GM21515 (cell line): Measurements from ENCODE around the gene PLA2G4D.

Source experiments
- ATAC-seq: cut with Tn5 transposase; IDR thresholded peaks from one replicate; pipeline ENCODE4 v1.9.1; 2021; ENCODE audit not compliant: unreplicated experiment

Gene PLA2G4D

DNA sequence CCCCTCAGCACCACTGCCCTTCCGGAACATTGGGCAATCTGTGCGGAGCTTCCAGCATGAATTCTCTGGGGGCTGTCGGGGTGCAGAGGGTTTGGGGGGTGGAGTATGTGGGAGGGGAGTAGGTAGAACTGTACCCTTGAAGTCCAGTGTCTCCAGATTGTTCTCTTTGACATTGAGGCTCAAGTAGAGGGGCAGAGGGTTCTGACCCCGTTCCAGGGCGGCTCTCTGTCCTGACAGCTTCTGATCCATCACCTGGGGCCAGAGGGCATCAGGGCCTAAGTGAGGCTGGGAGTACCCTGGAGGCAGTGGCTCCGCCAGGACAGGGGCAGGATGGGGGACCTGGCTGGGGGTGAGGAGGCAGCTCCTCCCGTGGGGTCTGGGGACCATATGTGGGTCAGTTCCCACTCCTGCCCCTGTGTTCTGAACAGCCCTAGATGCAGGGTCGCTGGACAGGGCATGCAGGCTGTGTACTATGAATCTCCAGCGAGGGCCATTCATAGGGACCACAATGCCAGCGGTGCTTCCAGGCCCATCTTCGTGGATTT lies 22.1 kb downstream of the PLA2G4D start:
- ATAC-seq, result no peak

DNA sequence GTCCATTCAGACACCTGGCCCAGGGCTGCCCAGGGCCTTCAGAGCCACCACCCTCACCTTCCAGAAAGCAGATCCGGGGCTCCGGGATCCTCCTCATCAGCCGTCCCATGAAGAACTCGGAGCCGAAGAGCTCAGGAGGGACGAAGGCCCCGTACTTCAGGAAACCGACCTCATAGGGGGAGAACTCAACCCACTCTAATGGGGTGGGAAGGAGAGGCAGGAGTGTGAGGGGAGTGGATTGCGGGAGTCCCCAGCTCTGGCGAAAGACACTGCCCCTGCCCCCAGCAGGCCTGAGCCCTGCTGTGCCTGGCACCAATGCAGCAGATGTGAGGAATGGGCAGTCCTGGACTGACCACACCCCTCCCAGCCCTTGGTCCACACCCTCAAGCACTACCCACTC lies 22.6 kb downstream of the PLA2G4D start:
- no peak for ATAC-seq

DNA sequence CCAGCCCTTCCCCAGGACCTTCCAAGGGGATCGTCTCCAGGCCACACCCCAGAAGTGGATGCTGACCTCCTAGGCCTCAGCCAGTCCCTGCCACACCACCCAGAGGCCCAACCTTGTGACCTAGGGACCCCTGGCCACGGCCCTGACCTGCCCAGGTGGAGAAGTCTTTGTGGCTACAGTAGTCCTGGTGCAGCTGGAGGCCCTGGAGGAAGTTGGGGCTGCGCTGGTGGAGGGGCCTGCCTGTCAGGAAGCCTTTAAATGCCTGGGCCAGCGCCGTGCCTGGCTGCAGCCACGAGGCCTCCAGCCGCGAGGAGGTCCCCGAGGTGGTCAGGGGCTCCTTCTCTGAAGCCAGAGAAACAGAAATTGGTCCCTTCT lies 23.4 kb downstream of the PLA2G4D start:
- no peak for ATAC-seq

DNA sequence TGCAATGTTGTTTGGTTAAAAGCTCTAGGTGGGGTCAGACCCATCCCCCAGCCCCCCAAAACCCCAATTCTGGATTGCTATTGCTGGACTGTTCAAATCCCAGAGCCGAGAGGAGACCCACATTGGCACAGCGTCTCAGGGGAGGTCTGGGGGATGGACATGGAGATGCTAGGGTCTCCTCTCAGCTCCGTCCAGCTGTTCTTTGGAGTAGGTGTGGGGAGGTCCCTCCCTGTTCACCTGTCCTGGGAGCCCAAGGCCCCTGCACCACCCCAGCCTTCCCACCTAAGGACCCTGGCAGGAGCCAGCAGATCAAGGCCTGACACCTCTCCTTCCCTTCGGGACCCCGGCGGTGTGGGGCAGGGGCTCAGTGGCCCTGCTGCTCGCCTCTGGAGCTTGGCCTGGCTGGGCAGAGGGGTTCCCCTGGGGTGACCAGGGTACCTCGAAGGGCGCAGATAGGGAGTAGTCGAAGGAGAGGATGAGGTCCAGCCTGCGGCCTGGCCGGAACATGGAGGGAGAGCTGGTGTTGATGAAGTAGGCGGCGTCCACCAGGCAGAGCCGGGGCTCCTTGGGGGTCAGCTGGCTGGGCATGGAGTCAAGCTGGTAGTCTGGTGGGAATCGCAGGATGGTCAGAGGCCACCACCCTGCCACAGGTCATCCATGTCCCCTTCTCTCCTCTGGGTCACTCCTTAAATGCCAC lies 23.9 kb downstream of the PLA2G4D start:
- ATAC-seq, result no peak

DNA sequence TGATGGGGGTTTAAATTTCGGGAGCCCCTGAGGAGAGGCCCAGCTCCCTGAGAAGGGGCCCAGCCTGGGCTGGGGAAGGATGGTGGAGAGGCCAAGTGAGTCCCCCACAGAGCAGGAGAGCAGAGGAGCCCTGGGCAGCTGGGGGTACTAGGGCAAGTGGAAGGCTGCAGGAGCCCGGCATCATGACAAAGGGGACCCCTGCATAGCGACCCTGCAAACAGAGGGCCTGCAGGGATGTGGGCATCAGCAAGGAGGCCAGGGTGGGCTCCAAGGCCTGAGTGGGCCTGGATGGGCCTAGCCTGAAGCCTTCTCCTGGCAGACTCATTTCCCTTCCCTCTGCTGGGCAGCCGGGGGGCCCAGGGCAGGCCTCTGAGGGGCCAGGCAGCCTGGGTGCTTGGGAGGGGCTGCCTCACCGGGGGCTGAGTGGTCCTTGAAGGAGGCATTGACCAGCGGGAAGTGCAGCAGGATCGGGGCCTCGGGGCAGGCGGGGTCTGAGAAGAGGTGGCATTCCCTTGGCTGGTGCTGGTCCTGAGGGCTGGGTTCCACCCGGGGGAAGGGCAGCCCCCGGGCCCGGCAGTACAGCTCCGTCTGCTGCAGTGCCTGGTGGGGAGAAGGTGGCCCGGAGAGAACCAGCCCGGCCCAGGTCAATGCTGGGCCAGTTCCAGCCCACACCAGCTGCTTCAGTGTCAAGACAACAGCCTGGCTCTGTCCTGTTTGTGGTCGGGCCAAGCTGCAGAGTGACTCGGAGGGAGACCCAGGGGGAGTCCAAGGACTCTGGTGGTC lies 24.7 kb downstream of the PLA2G4D start:
- no peak for ATAC-seq

DNA sequence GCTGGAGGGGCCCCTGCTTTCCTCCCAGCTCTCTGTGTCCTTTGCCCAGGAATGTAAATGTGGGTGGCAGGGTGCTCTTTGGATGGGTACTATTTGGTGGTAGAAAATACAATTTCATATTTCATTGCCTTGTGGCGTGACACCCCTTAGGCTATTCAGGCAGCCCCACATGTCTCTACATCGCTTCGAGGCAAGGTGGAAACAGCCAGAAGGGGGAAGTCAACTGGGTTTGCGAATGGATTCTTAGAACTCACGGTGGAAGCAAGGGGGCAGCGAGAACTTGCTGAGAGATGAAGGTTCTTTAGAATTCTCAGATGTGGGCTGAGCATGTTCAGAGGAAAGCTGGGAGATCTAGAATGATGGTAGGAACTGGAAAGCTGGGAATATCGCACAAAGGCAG lies 25.3 kb downstream of the PLA2G4D start:
- ATAC-seq, result no peak

DNA sequence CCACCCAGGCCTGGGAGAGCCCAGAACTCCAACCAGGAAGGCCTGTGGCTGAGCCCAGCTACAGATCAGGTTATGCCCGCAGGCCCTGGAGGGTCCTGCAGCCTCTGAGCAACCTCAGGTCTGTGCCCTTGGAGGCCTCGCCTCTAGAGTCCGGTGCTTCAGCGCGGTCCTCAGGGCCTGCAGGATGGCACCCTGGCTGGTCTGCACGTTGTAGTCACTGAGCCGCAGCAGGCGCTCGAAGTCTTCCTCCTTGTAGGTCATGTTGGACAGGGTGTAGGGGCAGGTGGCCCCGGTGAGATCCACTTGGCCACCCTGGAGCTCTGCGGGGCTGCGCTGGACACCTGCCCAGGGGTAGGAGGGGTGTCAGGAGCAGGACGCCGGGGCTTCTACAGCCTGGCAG lies 25.8 kb downstream of the PLA2G4D start:
- ATAC-seq, result no peak

DNA sequence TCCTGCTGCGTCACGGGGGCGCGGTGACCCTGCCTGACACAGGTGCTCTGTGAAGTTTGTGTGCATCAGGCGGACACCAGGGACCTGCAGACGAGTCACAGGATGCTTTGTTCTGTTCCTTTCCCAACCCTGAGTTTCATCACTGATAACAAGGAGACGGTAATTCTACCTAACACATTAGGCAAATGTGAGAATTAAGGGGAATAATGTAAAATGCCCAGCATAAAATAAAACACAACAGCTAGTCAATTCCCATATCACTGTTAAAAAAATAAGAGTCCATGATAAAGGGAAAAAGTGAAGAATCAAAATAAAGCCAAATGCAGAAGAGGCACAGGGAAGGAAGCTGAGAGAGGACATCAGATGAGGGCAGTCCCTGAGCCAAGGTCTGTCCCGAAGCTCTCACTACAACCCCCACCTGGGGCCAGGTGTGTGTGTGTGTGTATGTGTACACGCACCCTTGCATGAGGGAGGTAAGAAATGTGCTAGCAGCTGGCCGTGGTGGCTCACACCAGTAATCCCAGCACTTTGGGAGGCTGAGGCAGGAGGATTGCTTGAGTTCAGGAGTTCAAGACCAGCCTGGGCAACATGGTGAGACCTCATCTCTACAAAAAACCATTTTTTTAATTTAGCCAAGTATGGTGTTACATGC lies 27.5 kb downstream of the PLA2G4D start:
- no peak for ATAC-seq

DNA sequence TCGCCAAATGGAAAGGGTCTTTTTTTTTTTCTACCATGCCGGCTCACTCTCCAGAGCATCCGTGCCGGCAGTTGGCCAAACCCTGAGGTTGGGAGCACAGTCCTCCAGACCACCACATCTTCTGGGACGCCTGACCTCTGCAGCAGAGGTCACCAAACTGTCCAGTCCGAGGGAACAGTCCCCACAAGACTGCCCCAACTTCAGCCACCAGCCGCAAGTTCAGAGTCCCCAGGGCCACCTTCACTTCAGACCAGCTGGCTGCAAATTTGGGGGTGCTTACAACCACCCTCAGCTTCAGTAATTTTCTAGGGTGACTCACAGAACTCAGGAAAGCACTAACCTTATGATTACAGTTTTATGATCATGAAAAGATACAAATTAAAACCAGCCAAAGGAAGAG lies 28.9 kb downstream of the PLA2G4D start:
- ATAC-seq, result no peak

DNA sequence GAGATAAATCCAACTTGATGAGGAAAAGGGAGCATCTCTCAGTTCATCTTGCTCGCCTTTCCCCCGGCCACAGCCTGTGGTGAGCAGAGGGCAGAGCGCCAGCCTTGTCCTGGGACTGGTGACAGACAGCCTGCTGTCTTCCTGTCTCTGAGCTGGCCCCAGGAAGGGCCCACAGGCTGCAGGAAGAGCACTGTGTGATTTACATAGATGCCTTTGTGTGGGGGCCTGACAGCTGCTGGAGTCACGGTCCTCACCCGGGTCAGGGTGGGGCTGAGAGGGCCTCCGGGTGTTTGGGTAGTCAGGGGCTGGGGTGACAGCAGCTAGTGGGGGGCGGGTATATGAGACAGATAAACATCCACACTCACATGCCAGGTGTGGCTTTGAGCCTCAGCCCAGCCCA lies 29.3 kb downstream of the PLA2G4D start:
- ATAC-seq, result no peak

DNA sequence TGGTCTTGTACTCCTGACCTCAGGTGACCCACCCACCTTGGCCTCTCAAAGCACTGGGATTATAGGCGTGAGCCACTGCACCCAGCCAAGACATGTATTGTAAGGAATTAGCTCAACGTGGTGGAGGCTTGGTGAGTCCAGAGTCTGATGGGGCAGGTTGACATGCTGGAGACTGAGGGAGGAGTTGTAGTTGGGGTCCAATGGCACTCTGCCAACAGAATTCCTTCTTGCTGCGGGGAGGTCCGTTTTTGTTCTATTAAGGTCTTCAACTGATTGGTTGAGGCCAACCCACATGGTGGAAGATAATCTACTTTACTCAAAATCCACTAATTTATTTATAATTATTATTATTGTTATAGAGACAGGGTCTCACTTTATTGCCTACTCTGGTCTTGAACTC lies 30.1 kb downstream of the PLA2G4D start:
- ATAC-seq, result no peak

DNA sequence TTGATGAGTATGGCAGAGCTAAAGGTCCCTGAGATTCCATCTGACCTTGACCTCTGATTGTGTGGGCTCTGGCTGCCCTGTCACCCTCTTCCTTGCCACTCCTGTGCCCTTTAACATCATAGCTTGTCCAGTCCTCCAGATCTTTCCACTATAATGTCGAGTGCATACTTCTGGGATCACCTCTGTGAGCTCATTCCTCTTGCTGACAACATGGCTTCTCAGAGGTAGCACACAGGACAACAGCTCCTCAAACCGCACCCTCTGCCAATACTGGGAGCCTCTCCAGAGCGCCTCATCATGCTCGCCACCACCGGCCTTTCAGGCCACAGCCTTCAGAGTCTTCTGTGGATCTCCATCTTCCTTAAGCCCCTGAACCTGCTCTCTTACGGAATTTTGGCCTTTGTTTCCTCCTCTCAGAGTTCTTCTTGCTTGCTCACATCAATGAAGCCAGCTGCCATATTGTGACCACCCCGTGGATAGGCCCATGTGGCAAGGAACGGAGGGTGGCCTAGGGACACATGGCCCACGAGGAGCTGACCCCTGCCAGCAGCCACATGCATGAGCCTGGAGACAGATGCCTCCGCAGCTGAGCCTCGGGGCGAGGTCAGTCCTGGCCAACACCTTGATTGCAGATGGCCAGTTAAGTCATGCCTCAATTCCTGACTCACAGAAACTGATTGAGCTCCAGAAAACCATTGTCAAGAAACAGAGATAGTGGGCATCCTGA lies 31.1 kb downstream of the PLA2G4D start:
- no peak for ATAC-seq

DNA sequence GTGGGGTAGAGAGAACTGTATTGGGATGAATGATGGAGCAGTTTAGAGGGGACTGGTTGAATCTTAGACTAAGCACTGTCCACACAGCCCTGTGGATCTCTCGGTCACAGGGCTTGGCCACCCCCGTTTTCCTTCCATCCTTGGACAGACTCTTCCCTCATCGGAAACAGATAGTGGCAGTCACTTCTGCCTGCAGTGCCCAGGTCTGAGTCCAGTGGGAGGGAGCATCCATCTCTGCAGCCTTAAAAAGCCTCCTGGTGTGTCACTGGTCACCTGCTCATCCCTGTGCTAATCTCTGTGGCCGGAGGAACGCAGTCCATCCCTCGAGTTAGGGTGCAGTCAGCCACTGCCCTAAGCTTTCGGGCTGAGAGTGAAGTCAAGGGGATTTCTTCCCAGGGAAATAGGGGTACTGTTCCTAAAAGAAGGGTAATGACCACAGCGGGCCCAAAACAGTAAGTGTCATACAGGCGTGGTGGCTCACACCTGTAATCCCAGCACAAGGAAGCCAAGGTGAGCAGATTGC lies 32.0 kb downstream of the PLA2G4D start:
- no peak for ATAC-seq

DNA sequence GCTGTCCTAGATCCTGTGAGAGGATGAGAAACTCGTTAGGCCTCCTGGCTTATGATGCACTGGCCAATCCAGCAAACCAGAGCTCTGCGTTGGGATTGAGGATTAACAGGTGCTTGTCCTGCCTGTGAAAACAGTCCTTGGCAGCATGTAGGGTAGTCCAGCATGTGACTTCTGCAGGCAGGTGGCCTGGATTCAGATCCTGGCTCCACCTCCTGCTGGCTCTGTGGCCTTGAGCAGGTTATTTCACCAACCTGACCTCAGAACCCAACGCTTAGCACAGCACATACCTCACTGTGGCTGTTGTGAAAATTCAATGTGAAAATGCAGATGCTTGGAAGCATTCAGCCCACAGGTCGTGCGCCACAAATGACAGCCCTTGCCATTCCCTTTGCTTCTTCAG lies 33.6 kb downstream of the PLA2G4D start:
- no peak for ATAC-seq

DNA sequence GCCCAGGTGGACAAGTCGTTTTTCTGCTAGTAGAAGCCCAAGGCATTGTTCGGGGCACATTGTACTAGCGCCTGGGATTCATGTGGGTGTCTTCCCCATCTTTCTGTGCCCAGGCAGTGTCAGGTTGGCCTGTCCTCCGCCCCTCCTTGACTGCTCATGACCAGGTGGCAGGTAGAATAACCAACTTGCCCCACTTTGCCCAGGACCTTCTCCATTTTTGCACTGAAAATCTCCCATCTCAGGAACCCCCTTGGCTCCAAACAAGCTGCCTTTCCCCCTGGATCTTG lies 33.9 kb downstream of the PLA2G4D start:
- ATAC-seq, result no peak

DNA sequence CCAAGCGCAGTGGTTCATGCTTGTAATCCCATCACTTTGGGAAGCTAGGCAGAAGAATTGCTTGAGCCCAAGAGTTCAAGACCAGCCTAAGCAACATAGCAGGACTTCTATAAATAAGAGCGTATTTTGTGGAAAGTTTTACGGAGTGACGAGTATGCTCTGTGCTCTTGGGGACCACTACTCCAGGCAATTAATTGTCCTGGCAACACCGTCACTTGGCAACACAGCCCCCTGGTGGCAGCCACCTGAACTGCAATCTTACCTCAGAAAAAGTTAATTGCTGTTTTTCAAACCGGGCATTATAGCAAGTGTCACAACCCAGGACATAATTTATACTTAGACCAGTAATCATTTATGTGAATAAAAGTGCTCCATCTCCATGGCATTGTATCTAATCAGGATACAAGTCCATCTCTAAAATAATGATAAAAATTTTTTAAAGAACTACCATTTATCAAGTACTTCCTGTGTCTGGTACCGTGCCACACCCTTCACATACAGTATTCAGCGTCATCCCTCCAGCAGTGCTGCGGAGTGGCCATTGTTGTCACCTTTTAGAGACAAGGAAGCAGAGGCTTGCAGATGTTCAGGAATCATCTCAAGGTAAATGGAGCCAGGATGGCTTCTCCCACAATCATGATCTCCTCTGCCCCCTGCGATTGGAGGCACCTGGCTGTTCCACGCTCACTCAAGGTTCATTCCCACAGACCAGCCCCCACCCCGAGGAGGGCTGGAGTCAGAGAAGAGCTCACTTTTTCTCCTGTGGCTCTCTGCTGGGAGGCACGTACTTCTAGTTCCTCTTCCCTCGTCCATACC lies 34.5 kb downstream of the PLA2G4D start:
- no peak for ATAC-seq

DNA sequence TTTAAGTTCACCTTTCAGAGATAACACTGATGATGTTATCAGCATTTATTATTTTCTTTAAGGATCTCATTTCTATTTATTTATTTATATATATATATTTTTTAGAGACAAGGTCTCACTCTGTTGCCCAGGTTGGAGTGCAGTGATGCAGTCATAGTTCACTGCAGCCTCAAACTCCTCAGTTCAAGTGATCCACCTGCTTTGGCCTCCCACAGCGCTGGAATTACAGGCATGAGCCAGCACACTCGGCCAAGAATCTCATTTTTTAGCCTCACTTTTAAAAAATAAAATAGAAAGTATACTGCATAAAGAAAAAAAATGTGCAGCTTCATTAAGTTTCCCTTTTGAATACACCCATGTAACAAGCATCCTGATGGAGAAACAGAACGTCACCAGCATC lies 35.6 kb downstream of the PLA2G4D start:
- no peak for ATAC-seq

DNA sequence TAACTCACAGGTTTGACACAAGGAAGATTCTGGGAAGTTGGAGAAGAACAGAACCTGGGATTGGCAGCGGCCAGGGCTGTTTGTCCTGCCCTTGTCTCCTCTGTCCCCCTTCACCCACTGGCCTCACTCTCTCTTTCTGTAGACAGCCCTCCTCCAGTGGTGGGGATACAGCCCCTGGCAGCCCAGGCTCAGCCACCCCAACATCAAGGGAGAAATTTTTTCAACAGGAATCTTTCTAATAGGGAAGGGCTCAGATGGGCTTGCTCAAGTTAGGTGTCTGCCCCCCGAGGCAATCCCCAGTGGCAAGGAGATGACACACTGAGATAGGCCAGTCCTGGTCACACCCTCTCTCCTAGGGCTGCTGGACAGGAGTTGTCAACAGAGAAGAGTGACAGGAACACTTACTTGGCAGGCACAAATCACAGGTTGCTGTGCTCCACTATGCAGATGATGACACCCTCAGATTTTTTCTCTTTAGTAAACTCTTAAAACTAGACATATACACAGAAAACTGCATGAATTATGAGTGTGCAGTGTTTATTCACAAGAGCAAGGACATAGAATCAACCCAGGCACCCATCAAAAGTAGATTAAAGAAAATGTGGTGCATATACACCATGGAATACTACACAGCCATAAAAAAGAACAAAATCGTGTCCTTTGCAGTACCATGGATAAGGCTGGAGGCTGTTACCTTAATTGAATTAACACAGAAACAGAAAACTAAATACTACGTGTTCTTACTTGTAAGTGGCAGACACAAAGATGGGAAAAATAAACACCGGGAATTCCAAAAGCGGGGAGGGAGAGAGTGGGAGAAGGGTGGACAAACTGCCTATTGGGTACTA lies 36.3 kb downstream of the PLA2G4D start:
- no peak for ATAC-seq

DNA sequence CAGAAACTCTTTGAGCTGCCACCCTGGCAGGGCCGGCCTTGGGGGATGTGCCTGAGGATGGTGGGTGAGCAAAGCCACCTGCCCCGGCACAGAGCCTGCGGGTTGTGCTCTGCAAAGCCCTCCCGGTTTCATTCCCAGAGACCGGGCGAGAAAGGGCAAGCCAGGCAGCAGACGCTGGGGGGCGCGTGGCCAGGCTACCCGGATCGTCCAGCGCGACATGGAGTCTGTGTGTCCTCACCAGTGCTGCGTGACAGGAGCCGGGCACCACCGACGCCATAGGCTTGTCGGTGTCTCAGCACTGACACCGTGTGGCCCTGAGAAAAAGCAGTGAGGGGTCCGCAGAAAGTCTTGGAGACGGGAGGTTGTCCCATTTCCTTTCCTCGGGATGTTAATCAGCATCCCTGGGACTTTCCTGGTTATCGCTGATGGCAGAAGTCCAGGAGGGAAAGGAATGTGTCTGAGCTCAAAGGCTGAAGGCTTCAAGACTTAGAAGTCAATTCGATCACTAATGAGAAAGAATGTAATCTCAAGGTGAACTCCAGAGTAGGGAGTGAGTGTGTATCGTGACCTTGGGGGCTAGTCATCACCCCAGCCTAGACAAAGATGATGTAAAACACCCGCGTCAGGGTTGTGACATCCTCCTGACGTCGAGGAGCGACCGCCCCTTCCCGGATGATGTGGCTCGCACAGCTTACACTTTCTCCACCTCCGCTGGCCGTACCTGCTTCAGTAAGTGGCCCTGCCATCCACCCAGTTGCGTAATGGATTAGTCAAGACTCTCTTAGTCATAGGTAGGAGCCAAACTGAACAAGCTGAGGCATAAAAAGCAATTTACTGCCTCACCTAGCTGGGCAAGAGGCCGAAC lies 37.2 kb downstream of the PLA2G4D start:
- no peak for ATAC-seq
